HCT116 (cell line): ENCODE measurements around the gene GFOD1. TPM values are rescaled to one million over a fixed set of nuclear protein-coding genes. Genes with fewer than 3 reads are reported as not detected.

Experiments used
- ATAC-seq: fragments of 200-7000 bp; cut with Tn5 transposase; 2 replicates; pipeline ENCODE4 v1.9.1; 2020; ENCODE audit warnings: mild to moderate bottlenecking, moderate library complexity
- BruUV-seq: library from RNA; stranded (reverse); fragments of 400-500 nt; replicated peaks from 2 replicates; lab custom pipeline; 2021; lab: Mats Ljungman, UMichigan
- CTCF ChIA-PET: fragments of 300-600 bp; sonication (Branson Sonifier 250); formaldehyde crosslinking; loops from one replicate; lab custom pipeline; 2021; ENCODE audit warnings: antibody characterized with exemption; lab: Charles Lee
- POLR2A ChIA-PET: fragments of 300-600, 350-600 bp; sonication (Branson Sonifier 250); formaldehyde crosslinking; loops from one replicate; lab custom pipeline; 2021; ENCODE audit warnings: antibody characterized with exemption; lab: Charles Lee
- RAD21 ChIA-PET, 2 experiments: fragments of 300-600 bp; sonication (Branson Sonifier 250); formaldehyde crosslinking; loops; one replicate each; lab custom pipeline; 2023; ENCODE audit warnings: low total read pairs in 2 of 2; ENCODE audit not compliant: uncharacterized antibody in 2 of 2, unreplicated experiment in 2 of 2, low non-redundant PET in 1 of 2; lab: Charles Lee
- DNase-seq: peaks from one replicate; pipeline ENCODE4 v3.0.0-alpha.2; 2010; ENCODE audit warnings: low read depth, low spot score
- H2AFZ ChIP-seq: fragments of 200-600 bp; shearing (Covaris generic), sonication (generic); 2 replicates; pipeline ENCODE4 v1.6.1; 2017; ENCODE audit warnings: low read depth, mixed run types, mixed read lengths, antibody characterized with exemption, low read length; ENCODE audit not compliant: poor library complexity, severe bottlenecking
- H3K27ac ChIP-seq: 2 replicates; pipeline ENCODE4 v1.5.1; 2012; ENCODE audit warnings: low read depth, low read length
- H3K27me3 ChIP-seq: fragments of 200-600 bp; sonication (generic); 2 replicates; pipeline ENCODE4 v1.6.1; 2016; ENCODE audit warnings: mixed run types, low read length, mixed read lengths; ENCODE audit not compliant: insufficient read depth
- H3K36me3 ChIP-seq, 2 experiments: fragments of 200-500 bp in 1 of 2; fragments of 200-600 bp in 1 of 2; sonication (Bioruptor generic) in 1 of 2; sonication (generic) in 1 of 2; 2 replicates each; pipeline versions ENCODE4 v1.5.1 to v1.6.1; 2014 to 2016; ENCODE audit warnings: low read length in 2 of 2, inconsistent platforms in 1 of 2, mixed read lengths in 1 of 2, mixed run types in 1 of 2; ENCODE audit not compliant: insufficient read depth in 2 of 2, control insufficient read depth in 1 of 2
- H3K4me1 ChIP-seq, 2 experiments: fragments of 200-600 bp in 1 of 2; sonication (generic) in 1 of 2; 2 replicates each; pipeline versions ENCODE4 v1.5.1 to v1.6.1; 2012 to 2017; ENCODE audit warnings: low read length in 2 of 2, inconsistent platforms in 1 of 2, mild to moderate bottlenecking in 1 of 2, mixed read lengths in 1 of 2, mixed run types in 1 of 2, moderate library complexity in 1 of 2; ENCODE audit not compliant: insufficient read depth in 2 of 2, control insufficient read depth in 1 of 2
- H3K4me2 ChIP-seq: fragments of 200-600 bp; sonication (generic); 2 replicates; pipeline ENCODE4 v1.6.1; 2017; ENCODE audit warnings: mixed run types, low read length, mixed read lengths
- H3K4me3 ChIP-seq, 2 experiments: fragments of 200-600 bp in 1 of 2; sonication (generic) in 1 of 2; replicated peaks in 1 of 2; 2 replicates each; pipeline ENCODE4 v1.5.1; 2011 to 2016; ENCODE audit warnings: low read length in 2 of 2, control low read depth in 1 of 2, low read depth in 1 of 2, mild to moderate bottlenecking in 1 of 2, mixed read lengths in 1 of 2, mixed run types in 1 of 2
- H3K79me2 ChIP-seq: fragments of 200-600 bp; sonication (generic); 2 replicates; pipeline ENCODE4 v1.6.1; 2017; ENCODE audit warnings: mild to moderate bottlenecking, mixed run types, low read length, moderate library complexity, mixed read lengths; ENCODE audit not compliant: insufficient read depth
- H3K9ac ChIP-seq: fragments of 200-600 bp; sonication (generic); 2 replicates; pipeline ENCODE4 v1.6.1; 2016; ENCODE audit warnings: low read length, mixed read lengths
- H3K9me2 ChIP-seq: fragments of 200-600 bp; sonication (generic), shearing (Covaris generic); 2 replicates; pipeline ENCODE4 v1.6.1; 2017; ENCODE audit warnings: mixed run types, mild to moderate bottlenecking, moderate library complexity; ENCODE audit not compliant: insufficient read depth
- H3K9me3 ChIP-seq, 2 experiments: fragments of 200-500 bp in 1 of 2; fragments of 200-600 bp in 1 of 2; sonication (Bioruptor generic) in 1 of 2; sonication (generic) in 1 of 2; 2 replicates each; pipeline ENCODE4 v1.6.1; 2014 to 2017; ENCODE audit warnings: low read length in 2 of 2, mixed read lengths in 2 of 2, inconsistent platforms in 1 of 2, low read depth in 1 of 2, mild to moderate bottlenecking in 1 of 2, mixed run types in 1 of 2, moderate library complexity in 1 of 2; ENCODE audit not compliant: control insufficient read depth in 1 of 2, insufficient read depth in 1 of 2
- H4K20me1 ChIP-seq: fragments of 200-600 bp; sonication (generic), shearing (Covaris generic); 2 replicates; pipeline ENCODE4 v1.6.1; 2017; ENCODE audit warnings: mixed run types, mild to moderate bottlenecking, moderate library complexity; ENCODE audit not compliant: insufficient read depth
- CBX3 ChIP-seq: IDR thresholded peaks from 2 replicates; pipeline ENCODE4 v1.6.1; 2012; ENCODE audit warnings: low read depth
- CTCF ChIP-seq, 3 experiments: fragments of 200-600 bp in 1 of 3; sonication (generic) in 1 of 3; IDR thresholded peaks in 2 of 3; conservative IDR thresholded peaks in 1 of 3; 2 replicates each; pipeline ENCODE4 v1.5.1; 2012 to 2017; ENCODE audit warnings: low read depth in 2 of 3, low read length in 2 of 3, antibody characterized with exemption in 1 of 3, borderline replicate concordance in 1 of 3, control low read depth in 1 of 3, mild to moderate bottlenecking in 1 of 3, mixed read lengths in 1 of 3, mixed run types in 1 of 3, moderate library complexity in 1 of 3; ENCODE audit not compliant: insufficient read depth in 1 of 3
- EZH2 ChIP-seq: fragments of 200-600 bp; sonication (generic); IDR thresholded peaks from 2 replicates; pipeline ENCODE4 v1.6.1; 2017; ENCODE audit warnings: antibody characterized with exemption, mixed run types
- EZH2phosphoT487 ChIP-seq: fragments of 200-600 bp; IDR thresholded peaks from 2 replicates; pipeline ENCODE4 v1.6.1; 2018; ENCODE audit warnings: antibody characterized with exemption, borderline replicate concordance
- MAX ChIP-seq: IDR thresholded peaks from 2 replicates; pipeline ENCODE4 v1.6.1; 2012
- REST ChIP-seq: IDR thresholded peaks from 2 replicates; pipeline ENCODE4 v1.6.1; 2012; ENCODE audit warnings: low read depth
- SIN3A ChIP-seq: IDR thresholded peaks from 2 replicates; pipeline ENCODE4 v1.6.1; 2012; ENCODE audit warnings: low read depth
- SRF ChIP-seq: IDR thresholded peaks from 2 replicates; pipeline ENCODE4 v1.6.1; 2012; ENCODE audit warnings: low read depth
- YY1 ChIP-seq: IDR thresholded peaks from 2 replicates; pipeline ENCODE4 v1.6.1; 2011; ENCODE audit warnings: low read length, low read depth, moderate library complexity, mild to moderate bottlenecking; ENCODE audit not compliant: insufficient replicate concordance; ENCODE audit errors: extremely low read depth
- ZBTB33 ChIP-seq: IDR thresholded peaks from 2 replicates; pipeline ENCODE4 v1.6.1; 2011; ENCODE audit warnings: mild to moderate bottlenecking, low read length, moderate library complexity; ENCODE audit not compliant: insufficient replicate concordance; ENCODE audit errors: extremely low read depth
- ZFX ChIP-seq: fragments of 450-650 bp; IDR thresholded peaks from 2 replicates; pipeline ENCODE4 v1.6.1; 2017
- ZNF274 ChIP-seq: fragments of 200-500 bp; sonication (Bioruptor generic); IDR thresholded peaks from 2 replicates; pipeline ENCODE4 v1.6.1; 2014; ENCODE audit warnings: mild to moderate bottlenecking, low read depth, low read length, inconsistent platforms
- intact Hi-C: fragments of 100-400 bp; cut with micrococcal nuclease; formaldehyde crosslinking; loops from 2 replicates; pipeline ENCODE4 v1.10.0; 2022
- total RNA-seq: library from RNA; stranded (reverse); gene quantifications from one replicate; pipeline ENCODE4 v1.2.1, GENCODE V29; 2021; ENCODE audit not compliant: unreplicated experiment

The GFOD1 gene
- total RNA-seq, 1 experiment from 2014 or later = 3.8 TPM

- no peaks in the 10 kb centered on the region for H4K20me1 ChIP-seq
- H3K9me3 ChIP-seq = no peaks in the 10 kb centered on the region
- H3K27me3 ChIP-seq = no peaks in the 10 kb centered on the region
- H3K4me1 ChIP-seq = peaks cover 4 to 9% of the 10 kb centered on the region in 2 experiments; a peak in 2 of 4 replicates
- no peak overlapping the region for H3K4me2 ChIP-seq
- ChIA-PET CTCF (interaction anchor here (1.5 kb wide), 1 partner anchor 52 kb away, joined by 3 read pairs; the partner anchor contains the start of gene SIRT5), RAD21 (no interaction called here), POLR2A (no interaction called here)
- no peak for DNase-seq
- H3K9ac ChIP-seq = no peak overlapping the region
- no peak overlapping the region for H3K27ac ChIP-seq
- H2AFZ ChIP-seq = no peak overlapping the region
- no peaks in the 10 kb centered on the region for H3K79me2 ChIP-seq
- H3K36me3 ChIP-seq = no peaks in the 10 kb centered on the region
- no peak for ATAC-seq
- intact Hi-C loops = no loop called here
- no peak for TF ChIP-seq SRF
- TF ChIP-seq CBX3 = no peak
- TF ChIP-seq, all 23 proteins: peak for 0
- H3K9me2 ChIP-seq = no peaks in the 10 kb centered on the region
- H3K4me3 ChIP-seq = no peak overlapping the region
- no TSS peak for BruUV-seq
Measured at GRCh38 chr6:13522656-13523055, 35.3 kb upstream of the GFOD1 start.

- CTCF ChIA-PET = no interaction called here
- no peak overlapping the region for H3K4me3 ChIP-seq
- peaks cover 0 to 7% of the 10 kb centered on the region in 2 experiments; a peak in 1 of 4 replicates for H3K4me1 ChIP-seq
- H3K36me3 ChIP-seq = no peaks in the 10 kb centered on the region
- no peak overlapping the region for H3K9ac ChIP-seq
- H3K27ac ChIP-seq = no peak overlapping the region
- no peak overlapping the region for H2AFZ ChIP-seq
- no peaks in the 10 kb centered on the region for H3K9me3 ChIP-seq
- H3K9me2 ChIP-seq = 0 out of 2 replicates have a peak, but pooled peaks cover 2% of the 10 kb centered on the region
- H4K20me1 ChIP-seq = no peaks in the 10 kb centered on the region
- POLR2A ChIA-PET = no interaction called here
- DNase-seq (no peak), ATAC-seq (no peak)
- H3K4me2 ChIP-seq = no peak overlapping the region
- RAD21 ChIA-PET = no interaction called here
- no TSS peak for BruUV-seq
- H3K79me2 ChIP-seq = no peaks in the 10 kb centered on the region
- no peak for TF ChIP-seq REST
- no peak for TF ChIP-seq YY1
- no peak for TF ChIP-seq EZH2
- no peak for TF ChIP-seq ZNF274
- no peak for TF ChIP-seq SIN3A
- TF ChIP-seq ZFX = no peak
- no peak for TF ChIP-seq CTCF (IDR thresholded peaks at IDR 0.05 in 2 of 3, conservative IDR thresholded peaks at IDR 0.05 in 1 of 3; ENCODE audit: borderline replicate concordance in 1 of 3, insufficient read depth in 1 of 3, low read depth in 2 of 3, low read length in 2 of 3)
- TF ChIP-seq MAX = no peak
- TF ChIP-seq ZBTB33 = no peak
- no peak for TF ChIP-seq EZH2phosphoT487
- no peak for TF ChIP-seq SRF
- intact Hi-C loops = no loop called here
- H3K27me3 ChIP-seq = no peaks in the 10 kb centered on the region
Measured at GRCh38 chr6:13519839-13520238, 32.4 kb upstream of the GFOD1 start.
